Vagina (tissue), 2 donors: ENCODE measurements around the gene MRPL12.

Source experiments
- POLR2A ChIP-seq, 2 donors: fragments of 450-650 bp; IDR thresholded peaks; one replicate each; pipeline ENCODE4 v1.6.1; 2017; ENCODE audit warnings: antibody characterized with exemption in 2 of 2, mild to moderate bottlenecking in 2 of 2, moderate library complexity in 2 of 2
- POLR2AphosphoS5 ChIP-seq, 2 donors: sonication (generic); formaldehyde crosslinking; IDR thresholded peaks; one replicate each; pipeline ENCODE4 v1.9.0; 2017; ENCODE audit warnings: antibody characterized with exemption in 2 of 2, mild to moderate bottlenecking in 2 of 2, low read depth in 1 of 2; ENCODE audit not compliant: insufficient read depth in 1 of 2
- TF ChIP-seq, protein P1 (sequence below), 3 experiments: fragments of 450-650 bp in 2 of 3; fragments of 200-600 bp in 1 of 3; sonication (generic) in 1 of 3; IDR thresholded peaks; one replicate each; pipeline ENCODE4 v1.5.1; 2017 to 2019; ENCODE audit warnings: antibody characterized with exemption in 3 of 3, mild to moderate bottlenecking in 2 of 3, moderate library complexity in 2 of 3

DNA sequence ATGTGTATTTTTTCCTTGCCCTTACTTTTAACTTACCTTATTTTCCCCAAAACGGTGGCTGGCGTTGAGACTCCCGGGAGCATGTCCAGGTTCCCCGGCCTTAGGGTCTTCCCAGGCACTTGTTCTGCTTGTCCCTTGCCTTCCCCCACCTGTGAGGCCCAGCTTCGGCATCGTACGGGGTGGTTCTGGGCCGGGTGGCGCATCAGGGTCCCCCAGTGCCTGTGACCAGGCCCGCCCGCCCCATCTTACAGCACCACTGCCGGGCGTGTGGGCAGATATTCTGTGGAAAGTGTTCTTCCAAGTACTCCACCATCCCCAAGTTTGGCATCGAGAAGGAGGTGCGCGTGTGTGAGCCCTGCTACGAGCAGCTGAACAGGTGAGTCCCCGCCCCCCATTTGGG lies 12.0 kb upstream of the MRPL12 start:
- TF ChIP-seq, protein P1, sequence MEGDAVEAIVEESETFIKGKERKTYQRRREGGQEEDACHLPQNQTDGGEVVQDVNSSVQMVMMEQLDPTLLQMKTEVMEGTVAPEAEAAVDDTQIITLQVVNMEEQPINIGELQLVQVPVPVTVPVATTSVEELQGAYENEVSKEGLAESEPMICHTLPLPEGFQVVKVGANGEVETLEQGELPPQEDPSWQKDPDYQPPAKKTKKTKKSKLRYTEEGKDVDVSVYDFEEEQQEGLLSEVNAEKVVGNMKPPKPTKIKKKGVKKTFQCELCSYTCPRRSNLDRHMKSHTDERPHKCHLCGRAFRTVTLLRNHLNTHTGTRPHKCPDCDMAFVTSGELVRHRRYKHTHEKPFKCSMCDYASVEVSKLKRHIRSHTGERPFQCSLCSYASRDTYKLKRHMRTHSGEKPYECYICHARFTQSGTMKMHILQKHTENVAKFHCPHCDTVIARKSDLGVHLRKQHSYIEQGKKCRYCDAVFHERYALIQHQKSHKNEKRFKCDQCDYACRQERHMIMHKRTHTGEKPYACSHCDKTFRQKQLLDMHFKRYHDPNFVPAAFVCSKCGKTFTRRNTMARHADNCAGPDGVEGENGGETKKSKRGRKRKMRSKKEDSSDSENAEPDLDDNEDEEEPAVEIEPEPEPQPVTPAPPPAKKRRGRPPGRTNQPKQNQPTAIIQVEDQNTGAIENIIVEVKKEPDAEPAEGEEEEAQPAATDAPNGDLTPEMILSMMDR (IDR thresholded peaks at IDR 0.05): no peak
- TF ChIP-seq POLR2A (IDR thresholded peaks at IDR 0.05) (no peak), POLR2AphosphoS5 (IDR thresholded peaks at IDR 0.05; ENCODE audit: insufficient read depth in 1 of 2, low read depth in 1 of 2) (no peak)
